Measurements from ENCODE around the gene MCF2L. TPM values are rescaled to one million over a fixed set of nuclear protein-coding genes. Genes with fewer than 3 reads are reported as not detected.

Gene MCF2L, protein sequence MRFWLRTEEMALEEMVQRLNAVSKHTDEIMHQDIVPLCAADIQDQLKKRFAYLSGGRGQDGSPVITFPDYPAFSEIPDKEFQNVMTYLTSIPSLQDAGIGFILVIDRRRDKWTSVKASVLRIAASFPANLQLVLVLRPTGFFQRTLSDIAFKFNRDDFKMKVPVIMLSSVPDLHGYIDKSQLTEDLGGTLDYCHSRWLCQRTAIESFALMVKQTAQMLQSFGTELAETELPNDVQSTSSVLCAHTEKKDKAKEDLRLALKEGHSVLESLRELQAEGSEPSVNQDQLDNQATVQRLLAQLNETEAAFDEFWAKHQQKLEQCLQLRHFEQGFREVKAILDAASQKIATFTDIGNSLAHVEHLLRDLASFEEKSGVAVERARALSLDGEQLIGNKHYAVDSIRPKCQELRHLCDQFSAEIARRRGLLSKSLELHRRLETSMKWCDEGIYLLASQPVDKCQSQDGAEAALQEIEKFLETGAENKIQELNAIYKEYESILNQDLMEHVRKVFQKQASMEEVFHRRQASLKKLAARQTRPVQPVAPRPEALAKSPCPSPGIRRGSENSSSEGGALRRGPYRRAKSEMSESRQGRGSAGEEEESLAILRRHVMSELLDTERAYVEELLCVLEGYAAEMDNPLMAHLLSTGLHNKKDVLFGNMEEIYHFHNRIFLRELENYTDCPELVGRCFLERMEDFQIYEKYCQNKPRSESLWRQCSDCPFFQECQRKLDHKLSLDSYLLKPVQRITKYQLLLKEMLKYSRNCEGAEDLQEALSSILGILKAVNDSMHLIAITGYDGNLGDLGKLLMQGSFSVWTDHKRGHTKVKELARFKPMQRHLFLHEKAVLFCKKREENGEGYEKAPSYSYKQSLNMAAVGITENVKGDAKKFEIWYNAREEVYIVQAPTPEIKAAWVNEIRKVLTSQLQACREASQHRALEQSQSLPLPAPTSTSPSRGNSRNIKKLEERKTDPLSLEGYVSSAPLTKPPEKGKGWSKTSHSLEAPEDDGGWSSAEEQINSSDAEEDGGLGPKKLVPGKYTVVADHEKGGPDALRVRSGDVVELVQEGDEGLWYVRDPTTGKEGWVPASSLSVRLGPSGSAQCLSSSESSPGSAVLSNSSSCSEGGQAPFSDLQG
- under 1 TPM; 0.56 to 0.74 TPM for total RNA-seq

DNA sequence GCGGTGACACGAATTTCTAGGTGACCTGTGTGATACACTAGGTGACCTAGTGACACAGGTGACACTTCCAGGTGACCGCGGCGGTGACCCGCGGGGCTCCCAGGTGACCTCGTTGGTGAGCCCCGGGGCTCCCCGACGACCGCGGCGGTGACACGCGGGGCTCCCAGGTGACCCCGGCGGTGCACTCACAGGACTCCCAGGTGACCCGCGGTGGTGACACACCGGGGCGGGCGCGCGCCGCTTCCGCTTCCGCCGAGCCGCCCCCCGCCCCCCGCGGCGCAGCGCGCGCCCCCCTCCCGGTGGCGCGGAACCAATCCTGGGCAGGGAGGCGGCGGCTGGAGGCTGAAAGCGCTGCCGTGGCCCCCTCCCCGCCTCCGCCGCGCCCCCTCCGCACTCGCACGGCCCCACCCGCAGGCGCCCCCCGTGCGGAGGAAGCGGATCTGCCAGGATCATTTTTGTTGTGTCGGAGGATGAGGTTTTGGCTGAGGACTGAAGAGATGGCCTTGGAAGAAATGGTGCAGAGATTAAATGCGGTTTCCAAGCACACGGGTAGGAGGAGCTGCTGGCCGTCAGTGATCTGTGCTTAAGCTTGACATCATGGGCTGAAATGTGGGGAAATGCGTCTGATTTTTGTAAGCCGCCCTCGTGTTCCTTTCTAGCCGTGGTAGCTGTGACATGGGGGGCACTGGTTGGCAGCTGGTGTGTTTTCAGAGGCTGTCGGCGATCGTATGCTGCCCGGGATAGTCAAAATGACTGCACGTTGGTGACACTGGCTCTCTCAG is at the start of gene MCF2L:
MCF2L (plus strand) TSS at position 305 of the 782 bp plus-strand sequence; CDS start at position 471, 166 bp downstream.
- H3K9me3 Mint-ChIP-seq, result peaks cover 5% of the 10 kb centered on the region
- no peaks in the 10 kb centered on the region for H3K36me3 Mint-ChIP-seq
- H3K27me3 Mint-ChIP-seq, result peaks cover 29 to 51% of the 10 kb centered on the region in 2 donors
- peak; percentile 48 to 56 for ATAC-seq
- H3K4me1 Mint-ChIP-seq (ENCODE audit: low read depth in 2 of 2), result peaks cover 11 to 17% of the 10 kb centered on the region in 2 donors
- H3K27ac Mint-ChIP-seq, result no peak within 1 kb of the TSS
- peak within 1 kb of the TSS; percentile 81 for H3K4me3 Mint-ChIP-seq
- DNase-seq (ENCODE audit: low spot score), result no peak

DNA sequence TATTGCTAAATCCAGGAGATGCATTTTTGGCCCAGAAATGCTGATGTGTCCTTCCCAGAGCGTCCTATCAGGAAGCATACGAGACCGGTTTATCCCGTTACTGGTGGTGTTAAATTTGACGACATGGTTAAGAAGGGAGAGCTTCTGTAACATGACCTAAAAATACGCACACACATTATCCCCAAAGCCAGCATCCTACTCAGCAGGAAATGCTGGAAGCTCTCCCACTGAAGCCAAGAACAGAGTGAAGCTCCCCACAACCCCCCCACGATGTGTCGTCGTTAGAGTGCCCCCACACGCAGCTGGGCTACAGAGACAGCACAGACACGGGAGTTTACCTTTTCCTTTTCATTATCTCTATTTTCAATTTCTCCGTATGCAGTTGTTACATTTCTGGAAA is 45.1 kb upstream of the MCF2L start:
- Mint-ChIP-seq H3K4me3 (no peak overlapping the region), H3K4me1 (ENCODE audit: low read depth in 2 of 2) (peaks cover 0 to 2% of the 10 kb centered on the region in 2 donors), H3K9me3 (no peaks in the 10 kb centered on the region), H3K27ac (no peak overlapping the region), H3K36me3 (no peaks in the 10 kb centered on the region), H3K27me3 (peaks cover 16 to 25% of the 10 kb centered on the region in 2 donors)
- no peak for ATAC-seq
- no peak for DNase-seq (ENCODE audit: low spot score)

DNA sequence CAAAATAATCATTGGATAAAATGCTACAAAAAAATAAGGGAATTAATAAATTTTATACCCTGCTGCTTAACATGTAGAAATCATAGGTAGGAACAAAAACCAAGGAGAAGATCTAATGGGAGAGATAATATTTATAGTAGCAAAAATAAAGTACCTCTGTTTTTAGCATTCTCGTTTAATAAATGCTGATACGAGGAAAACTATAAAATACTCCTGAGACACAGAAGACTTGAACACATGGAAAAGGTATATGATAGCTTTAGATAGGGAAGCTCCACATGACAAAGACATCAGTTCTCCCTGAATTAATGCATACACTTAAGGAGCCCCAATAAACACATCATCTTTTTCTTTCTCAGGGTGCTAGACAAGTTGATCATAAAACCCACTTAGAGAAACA is 44.6 kb upstream of the MCF2L start:
- Mint-ChIP-seq H3K36me3 (no peaks in the 10 kb centered on the region), H3K27me3 (peaks cover 20 to 29% of the 10 kb centered on the region in 2 donors), H3K4me1 (ENCODE audit: low read depth in 2 of 2) (peaks cover under 1 to 5% of the 10 kb centered on the region in 2 donors), H3K27ac (no peak overlapping the region), H3K9me3 (no peaks in the 10 kb centered on the region), H3K4me3 (no peak overlapping the region)
- no peak for DNase-seq (ENCODE audit: low spot score)
- ATAC-seq, result no peak

DNA sequence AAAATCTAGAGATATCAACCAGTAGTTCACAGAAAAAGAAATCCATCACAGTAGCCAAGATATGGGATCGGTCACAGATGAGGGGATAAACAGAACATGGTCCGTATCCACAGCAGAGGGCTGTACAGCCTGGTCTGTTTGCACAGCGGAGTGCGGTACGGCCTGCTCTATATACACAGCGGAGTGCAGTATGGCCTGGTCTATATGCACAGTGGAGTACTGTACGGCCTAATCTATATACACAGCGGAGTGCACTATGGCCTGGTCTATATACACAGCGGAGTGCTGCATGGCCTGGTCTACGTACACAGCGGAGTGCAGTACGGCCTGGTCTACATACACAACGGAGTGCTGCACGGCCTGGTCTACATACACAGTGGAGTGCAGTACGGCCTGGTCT is 43.0 kb upstream of the MCF2L start:
- no peaks in the 10 kb centered on the region for H3K9me3 Mint-ChIP-seq
- DNase-seq (ENCODE audit: low spot score), result no peak
- no peak overlapping the region for H3K4me3 Mint-ChIP-seq
- H3K36me3 Mint-ChIP-seq, result no peaks in the 10 kb centered on the region
- peaks cover 24 to 33% of the 10 kb centered on the region in 2 donors for H3K27me3 Mint-ChIP-seq
- no peak for ATAC-seq
- peaks cover 8 to 9% of the 10 kb centered on the region in 2 donors for H3K4me1 Mint-ChIP-seq (ENCODE audit: low read depth in 2 of 2)
- no peak overlapping the region for H3K27ac Mint-ChIP-seq

DNA sequence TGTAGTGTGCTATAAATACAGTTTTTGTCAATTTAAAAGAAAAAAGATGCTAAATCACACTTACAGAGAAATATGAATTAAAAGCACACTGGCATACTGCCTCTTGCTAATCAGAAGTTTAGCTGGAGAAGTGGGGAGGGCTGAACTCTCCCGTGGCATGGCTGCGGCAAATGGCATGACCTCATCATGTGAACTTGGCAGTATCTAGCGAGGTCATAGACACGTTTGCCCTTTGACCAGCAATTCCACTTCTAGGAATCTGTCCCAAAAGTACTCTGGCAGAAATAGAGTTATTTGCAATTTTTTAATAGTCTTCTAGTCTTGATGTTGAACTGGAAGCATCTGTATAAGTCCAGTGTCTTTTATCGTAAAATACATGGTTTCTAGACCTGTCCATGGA is 42.0 kb upstream of the MCF2L start:
- H3K9me3 Mint-ChIP-seq, result no peaks in the 10 kb centered on the region
- DNase-seq (ENCODE audit: low spot score) (no peak), ATAC-seq (no peak)
- H3K27ac Mint-ChIP-seq, result no peak overlapping the region
- H3K4me1 Mint-ChIP-seq (ENCODE audit: low read depth in 2 of 2), result peaks cover 8 to 9% of the 10 kb centered on the region in 2 donors
- H3K36me3 Mint-ChIP-seq, result no peaks in the 10 kb centered on the region
- H3K27me3 Mint-ChIP-seq, result peaks cover 26 to 41% of the 10 kb centered on the region in 2 donors
- H3K4me3 Mint-ChIP-seq, result no peak overlapping the region

DNA sequence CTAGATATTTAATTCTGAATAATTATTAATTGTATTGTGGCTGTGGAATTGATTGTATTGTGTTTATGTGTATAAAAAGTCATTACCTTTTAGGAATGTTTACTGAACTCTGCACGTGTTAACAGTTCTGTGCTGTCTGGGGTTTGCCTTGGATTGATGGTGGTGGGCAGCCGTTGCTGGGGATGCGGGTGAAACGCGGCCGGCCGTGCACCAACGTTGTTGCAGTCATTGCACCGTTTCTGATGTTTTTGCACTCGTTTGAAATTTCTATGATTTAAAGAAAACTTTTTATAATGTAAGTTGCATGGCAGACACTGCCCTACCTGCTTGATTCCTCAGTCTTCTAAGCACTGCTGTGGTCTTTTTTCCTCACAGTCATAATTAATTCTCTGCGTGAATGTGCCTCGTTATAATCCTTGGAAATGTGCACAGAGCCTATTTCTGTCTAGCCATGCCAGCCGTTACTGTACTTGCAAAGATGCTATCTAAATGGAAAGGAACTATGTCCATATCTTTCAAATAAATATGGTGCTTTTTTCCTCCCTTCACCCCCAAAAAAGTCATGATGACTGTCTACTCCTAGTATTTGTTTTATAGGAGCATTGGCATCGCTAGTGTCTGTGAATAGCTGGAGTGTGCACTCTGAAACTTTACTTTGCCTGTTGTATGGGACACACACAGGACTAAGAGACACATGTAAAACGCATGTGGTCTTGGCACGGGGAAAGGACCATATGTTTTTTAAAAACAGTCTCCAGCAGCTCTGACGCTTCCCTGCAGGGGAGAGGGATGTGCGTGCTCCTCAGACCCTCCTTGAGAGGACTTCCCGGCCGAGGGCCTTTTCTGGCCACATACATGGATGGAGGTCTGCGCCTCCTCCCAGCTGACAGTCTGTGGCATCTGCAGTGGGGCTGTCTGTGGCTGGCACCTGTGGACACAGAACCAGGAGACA is 40.7 kb upstream of the MCF2L start:
- H3K36me3 Mint-ChIP-seq, result no peaks in the 10 kb centered on the region
- H3K4me3 Mint-ChIP-seq, result no peak overlapping the region
- DNase-seq (ENCODE audit: low spot score) (no peak), ATAC-seq (no peak)
- H3K27me3 Mint-ChIP-seq, result peaks cover 24 to 42% of the 10 kb centered on the region in 2 donors
- H3K4me1 Mint-ChIP-seq (ENCODE audit: low read depth in 2 of 2), result peaks cover 8 to 9% of the 10 kb centered on the region in 2 donors
- H3K27ac Mint-ChIP-seq, result no peak overlapping the region
- no peaks in the 10 kb centered on the region for H3K9me3 Mint-ChIP-seq

DNA sequence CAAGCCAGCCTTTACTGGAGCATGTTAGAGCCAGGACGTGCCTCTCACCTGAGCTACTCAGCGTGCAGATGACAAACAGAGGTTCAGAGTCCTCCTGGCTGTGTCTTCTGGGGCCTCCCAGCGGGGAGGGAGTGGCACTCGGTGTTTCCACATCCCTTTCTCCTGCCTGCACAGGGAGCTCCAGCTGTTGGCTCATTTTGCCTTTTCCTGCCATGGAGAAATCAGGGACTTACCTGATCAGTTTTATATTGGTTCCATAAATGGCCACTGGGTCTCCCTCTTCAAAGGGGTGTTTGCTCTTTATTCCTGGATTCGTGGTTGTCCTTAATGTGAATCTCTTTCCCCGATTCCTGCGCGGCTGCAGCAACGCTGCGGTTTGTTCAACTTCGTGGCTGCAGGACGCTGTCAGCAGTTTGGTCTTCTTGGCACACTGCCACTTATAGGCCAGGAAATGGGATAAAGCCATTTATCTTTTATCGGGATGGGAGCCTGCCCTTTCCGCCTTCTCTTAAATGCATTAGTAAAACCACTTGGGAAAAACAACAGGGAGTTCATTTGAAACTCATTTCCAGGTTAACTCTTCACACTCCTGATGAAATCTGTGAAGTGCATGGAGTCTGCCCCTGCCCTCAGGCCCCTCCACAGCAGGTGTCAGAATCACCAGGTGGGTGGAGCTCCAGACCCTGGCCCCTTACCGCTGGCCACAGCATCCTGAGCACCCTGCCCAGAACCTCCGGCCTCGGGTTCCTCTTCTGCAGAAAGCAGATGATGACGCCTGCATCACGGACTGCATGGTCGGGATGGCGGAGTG is 39.8 kb upstream of the MCF2L start:
- no peak for DNase-seq (ENCODE audit: low spot score)
- Mint-ChIP-seq H3K4me3 (no peak overlapping the region), H3K27ac (no peak overlapping the region), H3K9me3 (no peaks in the 10 kb centered on the region), H3K36me3 (no peaks in the 10 kb centered on the region), H3K27me3 (peaks cover 24 to 42% of the 10 kb centered on the region in 2 donors), H3K4me1 (ENCODE audit: low read depth in 2 of 2) (peaks cover 8 to 9% of the 10 kb centered on the region in 2 donors)
- no peak for ATAC-seq

DNA sequence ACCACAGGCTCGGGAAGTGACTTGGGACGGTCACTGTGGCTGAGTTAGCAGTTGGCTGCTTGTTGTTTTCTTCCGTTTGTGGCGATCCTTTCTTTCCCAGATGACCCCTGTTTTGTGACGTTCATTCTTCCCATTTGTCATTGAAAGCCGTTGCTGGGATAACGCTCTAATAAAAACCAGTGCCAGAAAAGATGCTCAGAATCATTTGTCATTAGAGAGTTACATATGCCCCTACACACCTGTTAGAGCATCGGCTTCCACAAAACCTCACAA is 39.3 kb upstream of the MCF2L start:
- ATAC-seq, result no peak
- no peak overlapping the region for H3K4me3 Mint-ChIP-seq
- H3K4me1 Mint-ChIP-seq (ENCODE audit: low read depth in 2 of 2), result peaks cover 8 to 9% of the 10 kb centered on the region in 2 donors
- no peaks in the 10 kb centered on the region for H3K9me3 Mint-ChIP-seq
- H3K27me3 Mint-ChIP-seq, result peaks cover 24 to 42% of the 10 kb centered on the region in 2 donors
- H3K27ac Mint-ChIP-seq, result no peak overlapping the region
- no peak for DNase-seq (ENCODE audit: low spot score)
- H3K36me3 Mint-ChIP-seq, result no peaks in the 10 kb centered on the region

DNA sequence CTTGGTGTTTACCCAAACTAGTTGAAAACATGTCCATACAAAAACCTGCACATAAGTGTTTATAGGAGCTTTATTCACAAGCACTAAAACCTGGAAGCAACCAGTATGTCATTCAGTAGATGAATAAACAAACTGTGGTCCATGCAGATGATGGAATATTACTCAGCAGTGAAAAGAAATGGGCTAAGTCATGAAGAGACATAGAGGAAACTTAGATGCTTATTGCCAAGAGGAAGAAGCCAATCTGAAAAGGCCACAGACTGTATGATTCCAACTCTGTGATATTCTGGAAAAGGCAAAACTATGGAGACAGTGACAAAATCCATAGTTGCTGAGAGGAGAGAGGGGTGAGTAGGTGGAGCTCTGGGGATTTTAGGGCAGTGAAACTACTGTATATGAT is 38.8 kb upstream of the MCF2L start:
- peaks cover 8 to 9% of the 10 kb centered on the region in 2 donors for H3K4me1 Mint-ChIP-seq (ENCODE audit: low read depth in 2 of 2)
- H3K27ac Mint-ChIP-seq, result no peak overlapping the region
- no peak for ATAC-seq
- no peak overlapping the region for H3K4me3 Mint-ChIP-seq
- no peak for DNase-seq (ENCODE audit: low spot score)
- H3K9me3 Mint-ChIP-seq, result no peaks in the 10 kb centered on the region
- peaks cover 24 to 42% of the 10 kb centered on the region in 2 donors for H3K27me3 Mint-ChIP-seq
- H3K36me3 Mint-ChIP-seq, result no peaks in the 10 kb centered on the region

DNA sequence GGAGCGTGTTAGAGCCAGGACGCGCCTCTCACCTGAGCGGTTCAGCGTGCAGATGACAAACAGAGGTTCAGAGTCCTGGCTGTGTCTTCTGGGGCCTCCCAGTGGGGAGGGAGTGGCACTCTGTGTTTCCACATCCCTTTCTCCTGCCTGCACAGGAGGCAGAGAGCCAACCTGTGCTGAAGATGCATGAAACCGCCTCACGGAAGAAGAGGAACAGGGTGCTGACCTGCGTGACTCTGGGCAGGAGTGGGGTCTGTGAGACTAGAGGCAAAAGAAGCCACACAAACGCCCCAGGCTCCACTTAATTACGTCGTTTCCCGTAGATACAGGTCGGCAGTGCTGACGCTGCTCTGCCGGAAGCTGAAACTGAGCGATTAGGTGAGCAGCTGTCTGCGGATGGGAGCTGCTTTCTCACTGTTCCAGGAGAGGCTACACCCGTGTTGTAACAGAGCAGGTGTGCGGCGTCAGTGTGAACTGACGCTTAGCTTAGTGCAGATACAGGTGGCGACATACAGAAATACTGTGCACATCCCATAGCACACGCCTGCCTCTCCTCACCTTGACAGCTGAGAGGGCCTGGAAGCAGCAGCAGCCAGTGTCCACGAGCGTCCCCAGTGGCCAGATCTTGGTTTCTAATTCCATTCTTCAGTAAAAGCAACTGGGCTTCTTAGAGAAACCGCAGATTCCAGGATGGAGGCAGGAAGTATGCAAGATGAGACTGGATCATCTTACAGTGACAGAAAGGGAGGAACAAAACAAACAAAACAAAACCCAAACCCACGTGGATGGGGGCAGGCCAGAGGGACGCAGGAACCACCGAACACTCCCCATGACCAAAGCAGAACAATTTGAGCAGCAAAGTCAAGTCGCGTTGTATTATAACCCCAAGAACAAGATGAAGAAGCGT is 37.7 kb upstream of the MCF2L start:
- peaks cover 8 to 9% of the 10 kb centered on the region in 2 donors for H3K4me1 Mint-ChIP-seq (ENCODE audit: low read depth in 2 of 2)
- no peak overlapping the region for H3K4me3 Mint-ChIP-seq
- DNase-seq (ENCODE audit: low spot score) (no peak), ATAC-seq (no peak)
- no peaks in the 10 kb centered on the region for H3K9me3 Mint-ChIP-seq
- H3K36me3 Mint-ChIP-seq, result no peaks in the 10 kb centered on the region
- peaks cover 26 to 42% of the 10 kb centered on the region in 2 donors for H3K27me3 Mint-ChIP-seq
- no peak overlapping the region for H3K27ac Mint-ChIP-seq

DNA sequence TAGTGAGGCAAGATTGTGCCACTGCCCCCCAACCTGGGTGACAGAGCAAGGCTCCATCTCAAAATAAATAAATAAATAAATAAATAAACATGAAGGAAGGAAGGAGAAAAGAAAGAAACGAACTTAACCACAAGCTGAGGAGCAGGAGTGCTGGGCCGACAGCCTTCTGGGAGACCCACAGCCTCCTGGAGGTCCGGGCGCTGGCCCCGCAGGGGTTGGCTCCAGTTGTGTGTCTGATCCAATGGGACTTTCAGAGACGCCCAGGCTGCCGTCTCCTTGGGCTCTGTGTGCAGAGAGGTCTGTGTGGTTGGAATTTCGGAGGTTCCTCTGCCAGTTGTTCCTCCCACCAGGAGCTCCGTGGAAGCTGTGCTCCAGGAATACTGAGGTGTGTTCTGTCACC is 36.0 kb upstream of the MCF2L start:
- DNase-seq (ENCODE audit: low spot score), result no peak
- Mint-ChIP-seq H3K27ac (no peak overlapping the region), H3K9me3 (no peaks in the 10 kb centered on the region), H3K4me3 (no peak overlapping the region), H3K27me3 (peaks cover 28 to 42% of the 10 kb centered on the region in 2 donors), H3K36me3 (no peaks in the 10 kb centered on the region), H3K4me1 (ENCODE audit: low read depth in 2 of 2) (peaks cover 8 to 9% of the 10 kb centered on the region in 2 donors)
- no peak for ATAC-seq
